Superior temporal gyrus (tissue), 1 donor: ENCODE measurements around the gene PDE6B.
A peak's percentile ranks its signal among the peaks of the same experiment; 100 is the strongest.
"Not testable (repeated sequence)": the region's sequence is repeated elsewhere in the genome, so short reads cannot be mapped to it uniquely, and the experiment has no call there.

ENCODE experiments used
- DNase-seq: peaks from one replicate; pipeline ENCODE4 v3.0.0-alpha.2; 2016; ENCODE audit errors: extremely low spot score

PDE6B gene

DNA sequence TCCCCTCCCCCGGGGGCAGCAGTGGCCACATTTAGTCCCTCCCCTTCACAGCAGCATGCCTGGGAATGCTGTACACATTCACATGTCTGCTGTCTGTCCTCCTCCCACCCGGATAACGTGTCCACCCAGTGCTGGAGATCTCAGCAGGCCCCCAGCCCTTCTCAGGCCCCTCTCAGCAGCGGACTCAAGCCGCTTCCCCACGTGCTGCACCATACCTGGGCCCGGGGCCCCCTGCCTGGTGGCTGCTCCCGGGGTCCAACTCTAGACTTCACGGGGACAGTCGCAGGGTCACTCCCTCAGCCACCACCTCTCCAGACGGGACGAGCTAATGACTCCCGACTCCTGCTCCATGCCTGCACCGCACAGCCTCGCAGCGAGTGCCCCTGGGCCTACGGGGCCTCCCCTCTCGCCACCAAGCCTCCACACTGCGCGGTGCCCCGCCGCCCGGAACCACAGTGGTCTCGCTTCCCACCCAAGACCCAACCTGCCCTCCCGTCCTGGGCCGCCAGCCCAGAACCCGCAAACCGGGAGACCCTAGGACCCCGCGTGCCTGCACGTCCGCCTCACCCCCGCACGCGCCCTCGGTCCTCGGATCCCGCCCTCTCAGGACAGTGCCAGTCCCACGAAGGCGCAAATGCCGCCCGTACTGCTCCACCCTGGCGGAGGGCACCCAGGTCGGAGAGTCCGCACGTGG, 79.0 kb downstream of the PDE6B start:
- no peak for DNase-seq

DNA sequence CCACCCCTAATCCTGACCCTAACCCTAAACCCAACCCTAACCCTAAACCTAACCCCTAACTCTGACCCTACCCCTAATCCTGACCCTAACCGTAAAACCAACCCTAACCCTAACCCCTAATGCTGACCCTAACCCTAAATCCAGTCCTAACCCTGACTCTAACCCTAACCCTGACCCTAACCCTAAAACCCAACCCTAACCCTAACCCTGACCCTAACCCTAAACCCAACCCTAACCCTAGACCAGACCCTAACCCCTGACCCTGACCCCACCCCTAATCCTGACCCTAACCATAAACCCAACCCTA, 79.6 kb downstream of the PDE6B start:
- DNase-seq, result no peak

DNA sequence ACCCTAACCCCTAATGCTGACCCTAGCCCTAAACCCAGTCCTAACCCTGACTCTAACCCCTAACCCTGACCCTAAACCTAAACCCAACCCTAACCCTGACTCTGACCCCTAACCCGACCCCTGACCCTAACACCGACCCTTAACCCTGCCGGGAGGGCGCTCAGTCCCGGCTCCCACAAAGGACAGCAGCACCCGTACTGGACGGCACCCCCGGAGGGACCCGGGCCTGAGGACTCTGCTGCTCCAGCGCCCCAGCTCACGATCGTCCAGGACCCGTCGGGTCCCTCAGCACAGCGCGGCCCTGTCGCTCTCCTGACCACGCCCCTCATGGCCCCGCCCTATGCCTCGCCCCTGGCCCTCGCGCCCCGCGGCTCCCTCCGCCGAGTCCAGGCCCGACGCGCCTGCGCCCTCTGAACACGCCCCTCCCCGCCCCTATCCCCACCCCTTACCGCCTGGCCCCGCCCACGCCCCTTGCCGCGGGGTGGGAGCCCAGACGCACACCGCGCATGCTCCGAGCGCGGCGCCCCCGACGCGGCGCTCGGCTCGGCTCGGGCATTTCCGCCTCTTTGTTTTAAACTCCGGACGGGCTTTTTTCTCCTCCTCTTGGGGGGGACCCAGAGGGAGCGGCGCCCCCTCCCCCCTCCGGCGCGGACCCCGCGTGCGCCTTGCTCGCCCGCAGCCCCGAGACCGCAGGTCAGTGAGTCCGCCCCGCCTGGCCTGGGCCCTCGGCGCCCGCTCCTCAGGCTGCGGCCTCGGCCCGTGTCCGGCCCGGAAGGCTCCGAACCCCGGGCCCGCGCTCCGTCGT, 80.1 kb downstream of the PDE6B start, which contains the start of gene PCGF3:
TSS of gene PCGF3 (plus strand) at position 555 of the 805 bp plus-strand sequence. CDS start 27,849 bp downstream, outside the sequence.
- DNase-seq, result peak; percentile 92

DNA sequence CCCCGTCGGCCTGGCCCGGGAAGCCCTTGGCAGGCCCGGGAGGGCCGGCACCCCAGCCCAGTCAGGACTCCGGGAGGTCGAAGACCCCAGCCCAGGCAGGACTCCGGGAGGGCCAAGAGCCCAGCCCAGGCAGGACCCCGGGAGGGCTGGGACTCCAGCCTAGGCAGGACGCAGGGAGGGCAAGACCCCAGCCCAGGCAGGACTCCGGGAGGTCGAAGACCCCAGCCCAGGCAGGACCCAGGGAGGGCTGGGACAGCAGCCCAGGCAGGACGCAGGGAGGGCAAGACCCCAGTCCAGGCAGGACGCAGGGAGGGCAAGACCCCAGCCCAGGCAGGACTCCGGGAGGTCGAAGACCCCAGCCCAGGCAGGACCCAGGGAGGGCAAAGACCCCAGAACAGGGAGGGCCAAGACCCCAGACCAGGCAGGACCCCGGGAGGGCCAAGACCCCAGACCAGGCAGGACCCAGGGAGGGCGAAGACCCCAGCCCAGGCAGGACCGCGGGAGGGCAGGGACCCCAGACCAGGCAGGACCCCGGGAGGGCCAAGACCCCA, 80.8 kb downstream of the PDE6B start:
- DNase-seq, result not testable (repeated sequence)

DNA sequence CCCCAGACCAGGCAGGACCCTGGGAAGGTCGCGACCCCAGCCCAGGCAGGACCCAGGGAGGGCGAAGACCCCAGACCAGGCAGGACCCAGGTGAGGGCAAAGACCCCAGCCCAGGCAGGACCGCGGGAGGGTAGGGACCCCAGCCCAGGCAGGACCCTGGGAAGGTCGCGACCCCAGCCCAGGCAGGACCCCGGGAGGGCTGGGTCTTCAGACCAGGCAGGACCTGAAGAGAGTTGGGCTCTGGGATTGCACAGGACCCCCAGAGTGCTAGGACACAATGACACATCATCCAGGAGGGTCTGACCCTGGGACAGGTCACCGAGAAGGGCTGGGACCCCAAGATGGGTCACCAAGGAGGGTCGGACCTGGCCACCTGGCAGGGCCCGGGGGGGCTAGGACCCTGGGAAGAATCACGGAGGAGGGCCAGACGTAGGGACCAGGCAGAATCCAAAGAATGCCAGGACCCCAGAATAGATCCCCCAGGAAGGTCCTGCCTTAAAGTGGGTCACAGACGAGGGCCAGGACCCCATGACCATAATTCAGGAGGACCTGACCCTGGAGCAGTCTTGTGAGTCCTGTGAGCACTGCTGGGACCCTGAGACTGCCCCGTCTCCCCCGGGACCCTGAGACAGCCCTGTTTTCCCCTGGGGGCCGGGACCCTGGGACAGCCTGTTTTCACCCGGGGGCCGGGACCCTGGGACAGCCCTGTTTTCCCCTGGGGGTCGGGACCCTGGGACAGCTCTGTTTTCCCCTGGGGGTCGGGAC, 81.6 kb downstream of the PDE6B start:
- no peak for DNase-seq

- no peak for DNase-seq
Observed at GRCh38 chr4:707929-708630, 82.7 kb downstream of the PDE6B start.

DNA sequence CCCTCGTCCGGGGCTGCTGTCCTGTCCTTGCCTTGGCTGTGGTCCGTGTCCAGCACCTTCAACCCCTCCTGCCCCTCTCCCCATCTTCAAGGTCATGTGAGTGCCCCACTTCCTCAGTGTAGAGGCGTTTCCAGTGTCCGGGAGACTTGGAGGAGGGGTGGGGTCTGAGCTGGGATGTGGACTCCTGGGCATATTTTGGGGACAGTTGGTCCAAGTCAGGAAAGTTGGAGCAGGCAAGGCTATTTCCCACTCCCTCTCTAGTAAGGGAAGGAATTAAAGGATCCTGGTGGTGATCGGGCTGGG, 83.2 kb downstream of the PDE6B start:
- DNase-seq, result no peak

DNA sequence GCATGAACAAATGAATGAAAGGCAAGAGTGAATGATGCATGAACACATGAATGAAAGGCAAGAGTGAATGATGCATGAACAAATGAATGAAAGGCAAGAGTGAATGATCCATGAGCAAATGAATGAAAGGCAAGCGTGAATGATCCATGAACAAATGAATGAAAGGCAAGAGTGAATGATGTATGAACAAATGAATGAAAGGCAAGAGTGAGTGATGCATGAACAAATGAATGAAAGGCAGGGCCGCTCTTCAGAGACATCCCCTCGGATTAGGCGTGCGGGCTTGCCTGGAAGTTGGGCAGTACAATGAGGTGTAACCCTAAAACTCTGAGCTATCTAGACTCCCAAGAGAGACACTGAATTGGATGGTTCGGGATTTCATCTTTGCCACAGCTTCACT, 84.0 kb downstream of the PDE6B start:
- no peak for DNase-seq

DNA sequence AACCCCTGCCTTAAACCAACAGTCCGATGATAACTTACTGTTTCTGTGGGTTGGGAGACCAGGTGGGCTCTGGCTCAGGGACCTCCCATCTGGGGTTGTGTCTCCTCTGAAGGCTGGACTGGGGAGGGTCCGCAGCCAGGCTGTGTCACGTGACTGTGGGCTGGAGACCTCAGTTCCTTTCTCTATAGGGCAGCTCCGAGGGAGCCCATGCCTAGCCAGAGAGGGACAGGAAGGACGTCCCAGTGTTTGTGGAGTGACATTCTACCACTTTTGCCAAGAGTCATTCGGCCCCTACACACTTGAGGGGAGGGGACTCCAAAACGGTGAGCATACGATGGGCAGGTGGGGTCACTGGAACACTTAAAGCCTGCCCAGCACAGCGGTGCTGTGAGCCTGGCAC, 84.7 kb downstream of the PDE6B start:
- DNase-seq, result no peak

GRCh38 chr4:710916-711315, 85.5 kb downstream of the PDE6B start:
- no peak for DNase-seq

DNA sequence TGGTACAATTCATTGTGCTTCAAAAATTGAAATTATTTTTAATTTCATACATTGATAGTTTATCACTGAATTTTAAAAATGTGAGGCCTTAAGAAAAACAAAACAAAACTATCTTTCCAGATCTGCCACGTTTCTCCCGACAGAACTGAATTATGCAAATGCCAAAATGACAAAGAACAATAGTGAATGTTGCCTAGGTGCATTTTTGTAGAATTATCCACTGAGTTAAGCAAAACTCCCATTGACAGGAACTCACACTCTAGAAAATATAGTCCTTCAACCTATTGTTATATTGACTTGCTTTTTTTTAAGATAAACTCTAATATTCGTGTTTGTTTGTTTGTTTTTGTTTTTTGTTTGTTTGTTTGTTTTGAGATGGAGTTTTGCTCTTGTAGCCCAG, 86.7 kb downstream of the PDE6B start:
- no peak for DNase-seq

GRCh38 chr4:712916-713632, 87.7 kb downstream of the PDE6B start:
- no peak for DNase-seq

DNA sequence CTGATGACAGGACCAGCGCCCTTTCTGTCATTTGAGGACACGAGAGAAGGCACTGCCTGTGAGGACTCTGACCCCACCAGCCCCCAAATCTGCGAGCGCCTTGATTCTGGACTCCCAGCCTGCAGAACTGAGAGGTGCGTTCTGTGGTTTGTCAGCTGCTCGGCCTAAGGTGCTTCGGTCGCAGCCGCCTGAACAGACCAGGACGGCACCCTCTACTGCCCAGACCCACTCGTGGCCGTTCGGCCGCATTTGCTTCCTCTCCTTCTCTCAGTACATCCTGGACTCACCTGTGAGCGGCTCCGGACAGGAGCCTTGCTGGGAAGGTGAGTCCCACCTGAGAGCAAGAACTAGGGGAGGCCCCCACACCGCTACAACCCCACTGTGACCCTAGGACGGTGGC, 88.7 kb downstream of the PDE6B start:
- DNase-seq, result no peak

- no peak for DNase-seq
Observed at GRCh38 chr4:717601-718320, 92.4 kb downstream of the PDE6B start.

DNA sequence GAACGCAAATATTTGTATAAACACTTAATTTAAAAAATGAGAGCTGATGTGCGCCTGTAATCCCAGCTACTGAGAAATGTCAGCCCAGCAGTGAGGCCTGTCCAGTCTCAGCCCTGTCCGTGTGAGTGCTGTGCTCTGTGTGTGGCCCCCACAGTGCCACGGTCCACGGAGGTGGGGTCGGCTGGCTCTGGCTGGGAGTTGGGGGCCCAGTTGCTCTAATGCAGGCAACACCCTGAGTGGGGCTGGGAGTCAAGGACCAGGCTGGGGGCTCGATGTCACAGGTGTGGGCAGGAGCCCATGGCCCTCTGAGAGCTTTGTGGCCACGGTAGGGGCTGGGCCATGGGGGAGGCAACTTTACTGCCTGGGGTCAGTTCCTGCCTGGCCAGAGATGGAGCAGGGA, 93.1 kb downstream of the PDE6B start:
- no peak for DNase-seq
